Adrenal gland (tissue), 5 donors: ENCODE results near the gene DMRT1.

ENCODE experiments used
- POLR2A ChIP-seq, 2 donors: fragments of 450-650 bp; IDR thresholded peaks; one replicate each; pipeline ENCODE4 v1.6.1; 2017; ENCODE audit warnings: antibody characterized with exemption in 2 of 2, mild to moderate bottlenecking in 2 of 2, moderate library complexity in 1 of 2
- TF ChIP-seq, protein P1 (sequence below), 6 experiments: fragments of 450-650 bp in 4 of 6; fragments of 200-600 bp in 2 of 6; sonication (generic) in 1 of 6; IDR thresholded peaks; 1 replicate in 5 of 6; 2 replicates in 1 of 6; pipeline versions ENCODE4 v1.5.1 to v1.8.0; 2016 to 2021; ENCODE audit warnings: antibody characterized with exemption in 6 of 6, mild to moderate bottlenecking in 2 of 6, moderate library complexity in 1 of 6
- donor health status: DM: no; HTN: no; CAD: no.

DNA sequence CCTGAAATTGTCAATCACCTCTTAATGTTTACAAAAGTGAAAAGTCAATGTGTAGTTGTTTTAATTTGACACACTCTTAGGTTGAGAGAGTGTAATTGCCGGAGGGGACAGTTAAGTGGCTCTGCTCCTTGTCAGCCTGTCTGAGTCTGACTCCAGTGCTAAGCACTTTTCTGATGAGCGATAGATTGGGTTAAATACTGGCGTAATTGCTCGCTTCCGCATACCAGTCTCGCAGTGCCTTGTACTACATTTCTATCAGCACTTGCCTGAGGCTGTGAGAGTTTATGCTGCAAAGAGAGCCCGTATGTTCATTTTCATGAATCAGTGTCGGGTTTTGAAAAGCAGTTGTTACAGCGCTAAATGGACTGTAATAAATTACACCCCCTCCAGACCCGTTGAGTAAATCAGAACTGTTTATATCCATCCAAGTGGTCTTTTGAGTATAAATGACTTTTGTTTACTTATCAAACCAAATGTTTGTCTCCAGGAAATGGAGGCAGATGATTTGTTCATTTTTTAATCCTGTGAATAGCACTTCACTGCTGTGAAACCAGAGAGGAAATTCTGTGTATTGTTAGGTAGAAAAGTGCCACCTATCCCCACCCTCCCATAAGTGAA is 94.0 kb downstream of the DMRT1 start:
- TF ChIP-seq, protein P1, sequence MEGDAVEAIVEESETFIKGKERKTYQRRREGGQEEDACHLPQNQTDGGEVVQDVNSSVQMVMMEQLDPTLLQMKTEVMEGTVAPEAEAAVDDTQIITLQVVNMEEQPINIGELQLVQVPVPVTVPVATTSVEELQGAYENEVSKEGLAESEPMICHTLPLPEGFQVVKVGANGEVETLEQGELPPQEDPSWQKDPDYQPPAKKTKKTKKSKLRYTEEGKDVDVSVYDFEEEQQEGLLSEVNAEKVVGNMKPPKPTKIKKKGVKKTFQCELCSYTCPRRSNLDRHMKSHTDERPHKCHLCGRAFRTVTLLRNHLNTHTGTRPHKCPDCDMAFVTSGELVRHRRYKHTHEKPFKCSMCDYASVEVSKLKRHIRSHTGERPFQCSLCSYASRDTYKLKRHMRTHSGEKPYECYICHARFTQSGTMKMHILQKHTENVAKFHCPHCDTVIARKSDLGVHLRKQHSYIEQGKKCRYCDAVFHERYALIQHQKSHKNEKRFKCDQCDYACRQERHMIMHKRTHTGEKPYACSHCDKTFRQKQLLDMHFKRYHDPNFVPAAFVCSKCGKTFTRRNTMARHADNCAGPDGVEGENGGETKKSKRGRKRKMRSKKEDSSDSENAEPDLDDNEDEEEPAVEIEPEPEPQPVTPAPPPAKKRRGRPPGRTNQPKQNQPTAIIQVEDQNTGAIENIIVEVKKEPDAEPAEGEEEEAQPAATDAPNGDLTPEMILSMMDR (IDR thresholded peaks at IDR 0.05): no peak
- TF ChIP-seq POLR2A (IDR thresholded peaks at IDR 0.05): no peak
